Stimulated activated CD4-positive, alpha-beta T cell treated with anti-CD3 and anti-CD28 coated beads, TNF-alpha, amount 100 ng/mL, for 4 hours (primary cell): ENCODE measurements around the gene MYLK4.

Source experiments
- DNase-seq, 3 experiments: peaks; one replicate each; pipeline ENCODE4 v3.0.0-alpha.2; 2020; ENCODE audit warnings: low read depth in 3 of 3

The MYLK4 gene

DNA sequence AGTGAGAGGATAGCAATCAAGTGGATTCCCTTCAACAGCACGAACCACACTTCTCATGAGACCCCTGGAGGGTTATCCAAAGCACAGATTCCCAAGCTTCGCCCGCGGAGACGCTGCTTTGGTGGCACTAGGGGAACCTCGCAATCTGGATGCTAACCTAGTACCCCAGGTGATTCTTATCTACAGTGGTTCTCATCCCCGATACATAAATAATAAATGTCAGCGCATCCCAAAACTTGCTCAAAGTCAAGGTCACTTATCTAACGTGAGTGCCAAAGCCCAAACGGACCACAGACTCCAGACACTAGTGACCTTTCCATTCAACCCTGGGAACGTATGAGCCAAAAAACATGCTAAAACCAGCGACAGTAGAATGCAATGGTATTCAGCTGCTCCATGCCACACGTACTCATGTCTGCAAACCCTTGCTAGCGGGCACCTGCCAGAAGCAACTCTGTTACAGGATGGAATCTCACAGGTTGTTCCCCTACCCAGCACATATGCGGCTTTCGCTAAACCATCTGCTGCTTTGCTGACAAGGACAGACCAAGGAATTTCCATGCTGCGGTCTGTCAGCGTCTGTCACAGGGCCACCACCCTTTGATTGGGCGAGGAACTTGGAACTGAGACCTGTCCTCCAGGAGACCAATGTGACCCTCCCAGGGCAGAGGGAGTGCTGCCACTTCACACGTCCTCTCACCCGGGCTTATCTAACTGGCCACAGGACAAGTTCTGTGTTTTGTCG lies 16.8 kb downstream of the MYLK4 start:
- no peak for DNase-seq

DNA sequence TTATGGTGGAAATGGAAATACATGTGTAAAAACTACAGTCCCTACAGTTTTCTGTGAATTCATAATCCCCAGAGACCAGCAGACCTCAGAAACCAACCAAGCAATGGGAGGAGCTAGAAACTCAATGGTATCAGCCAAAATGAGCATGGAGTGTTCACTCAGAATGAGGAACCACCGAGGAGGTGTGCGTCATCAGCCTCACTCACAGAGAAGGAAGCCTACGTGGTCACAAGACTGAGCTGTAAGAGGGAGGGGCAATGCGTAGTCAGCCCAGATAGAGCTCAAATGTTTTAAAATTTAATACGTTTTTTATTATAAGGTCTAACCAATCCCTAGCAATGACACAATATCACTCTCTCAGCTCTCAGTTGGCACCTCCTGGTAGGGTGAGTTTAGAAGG lies 17.4 kb downstream of the MYLK4 start:
- peak in 1 of 3 experiments; percentile 2 for DNase-seq

DNA sequence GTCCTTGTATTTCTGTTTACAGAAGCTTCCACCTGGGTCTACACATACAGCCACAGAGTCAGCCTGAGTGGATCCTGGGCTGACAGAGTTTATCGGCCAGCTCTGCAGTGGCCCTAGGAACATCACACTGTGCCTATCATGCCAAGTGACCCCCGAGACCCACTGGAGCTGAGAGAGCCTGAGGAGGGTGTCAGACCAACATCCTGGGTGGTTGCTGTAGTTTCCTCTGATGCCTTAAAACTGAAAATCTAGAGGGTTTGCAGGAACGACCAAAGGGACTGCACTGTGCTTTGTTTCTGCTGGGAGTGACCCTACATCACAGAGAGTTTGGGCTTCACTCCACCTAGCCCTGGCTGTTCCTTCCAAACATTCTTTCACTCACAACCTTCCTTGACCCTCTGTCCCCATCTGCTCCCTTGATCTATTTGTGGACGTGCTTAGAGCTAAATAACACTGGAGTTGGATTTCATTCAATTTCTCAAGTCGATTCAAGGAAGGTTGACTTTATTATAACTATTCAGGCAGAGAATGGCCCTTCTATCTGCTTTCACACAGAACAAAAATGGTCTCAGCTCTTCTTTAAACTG lies 18.1 kb downstream of the MYLK4 start:
- DNase-seq: no peak

DNA sequence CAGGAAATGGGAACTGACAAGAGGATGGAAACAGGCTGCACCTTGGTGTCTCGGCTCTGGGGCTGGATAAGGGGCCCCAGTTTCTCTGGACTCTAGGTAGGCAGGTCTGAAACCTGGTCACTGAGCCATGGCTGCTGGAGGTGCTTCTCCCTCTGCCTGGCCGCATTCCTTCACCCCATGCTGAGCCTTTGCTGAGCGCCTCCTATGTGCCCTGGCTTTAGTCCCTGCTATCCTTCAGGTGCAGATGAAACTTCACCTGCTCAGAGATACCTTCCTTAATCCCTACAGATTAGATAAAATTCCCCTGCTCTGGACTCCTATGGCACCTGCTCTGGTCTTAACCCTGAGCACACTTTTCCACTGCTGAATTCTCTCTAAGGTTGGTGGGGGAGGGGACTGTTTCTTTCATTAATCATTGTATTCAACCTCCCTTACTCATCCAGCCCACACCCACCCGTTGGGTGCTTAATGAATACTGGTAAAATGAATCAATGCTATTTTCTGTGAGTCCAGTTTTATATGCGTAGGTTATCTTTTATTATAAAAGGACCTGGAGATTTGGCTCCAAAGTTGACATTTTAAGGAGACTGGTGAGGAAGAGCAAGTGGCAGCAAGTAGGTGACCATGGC lies 19.3 kb downstream of the MYLK4 start:
- no peak for DNase-seq

DNA sequence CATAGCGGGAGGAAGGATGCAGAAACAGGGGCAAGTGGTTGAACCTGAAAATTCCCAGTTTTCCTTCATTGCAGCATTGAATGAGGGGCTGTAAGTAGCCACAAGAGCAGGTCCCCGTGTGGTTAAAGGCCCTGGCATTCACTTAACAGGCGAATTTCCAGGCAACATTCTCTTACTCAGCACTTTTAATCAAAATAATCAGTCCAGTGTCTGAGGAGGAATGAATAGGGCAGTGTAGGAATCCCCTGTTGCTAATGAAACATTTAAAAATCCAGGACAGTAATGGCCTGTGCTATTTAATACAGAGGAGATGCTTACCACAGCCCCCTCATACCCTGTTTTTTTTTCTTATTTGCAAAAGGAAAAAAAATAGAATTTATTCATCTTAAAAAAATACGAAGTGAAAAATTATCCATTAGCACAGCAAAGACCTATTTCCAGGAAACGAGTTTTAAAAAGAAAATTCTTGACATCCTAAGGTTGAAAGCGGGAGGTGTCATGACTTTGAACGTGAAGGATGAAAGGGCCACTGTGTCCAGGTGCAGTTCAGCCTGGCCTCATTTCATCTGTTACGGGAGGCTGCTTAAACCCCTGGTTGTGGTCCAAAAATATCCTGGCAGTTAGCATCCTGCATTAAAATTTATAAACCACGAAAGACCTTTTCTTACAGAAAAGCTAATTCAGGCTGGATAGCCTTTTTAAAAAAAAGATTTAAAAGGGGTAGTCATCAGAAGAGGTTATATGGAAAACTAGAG lies 20.2 kb downstream of the MYLK4 start:
- no peak for DNase-seq

DNA sequence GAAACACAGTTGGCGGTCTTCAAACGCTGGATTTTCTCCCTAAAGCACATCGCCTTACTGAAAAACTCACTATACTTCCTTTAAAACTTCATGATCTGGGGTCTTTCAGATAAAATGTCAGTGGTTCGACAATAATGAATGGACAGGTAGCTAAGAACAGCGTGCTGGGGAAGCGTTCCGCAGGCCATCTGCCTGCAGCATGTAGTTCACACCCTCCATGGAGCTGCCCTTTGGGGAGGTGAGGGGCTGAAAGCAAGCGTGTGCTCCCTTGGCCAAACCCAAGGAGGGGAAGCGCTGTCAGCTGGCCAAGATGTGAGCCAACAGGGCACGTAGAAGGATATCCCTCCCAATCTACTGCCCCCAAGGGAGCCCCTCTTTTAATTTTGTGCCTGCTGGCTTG lies 20.8 kb downstream of the MYLK4 start:
- DNase-seq: no peak

DNA sequence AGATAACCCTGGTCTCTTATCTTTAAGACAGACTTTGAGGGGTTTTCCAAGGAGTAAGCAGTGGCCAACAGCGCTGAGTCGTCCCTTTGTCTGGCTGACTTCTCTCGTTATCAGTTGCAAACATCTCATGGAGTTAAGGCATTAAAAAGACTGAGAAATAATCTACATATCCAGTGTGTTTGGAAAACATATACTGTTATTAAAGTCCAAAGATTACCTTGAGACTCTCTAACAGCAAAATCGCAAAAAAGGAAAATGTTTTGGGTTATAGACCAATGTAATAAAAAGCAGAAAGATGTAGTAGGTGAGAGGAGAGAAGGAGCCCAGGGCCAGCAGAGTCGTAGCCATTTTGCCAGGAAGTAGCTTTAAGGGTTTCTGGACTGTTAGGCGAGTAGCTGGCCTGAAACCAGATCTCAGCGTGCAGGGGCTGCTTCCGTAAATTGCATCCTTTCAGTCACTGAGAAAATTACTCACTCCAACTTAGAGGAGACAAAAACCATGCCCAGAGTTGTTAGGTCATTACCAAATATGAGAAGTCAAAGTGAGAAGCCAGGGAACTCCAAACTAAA lies 24.6 kb downstream of the MYLK4 start:
- no peak for DNase-seq

DNA sequence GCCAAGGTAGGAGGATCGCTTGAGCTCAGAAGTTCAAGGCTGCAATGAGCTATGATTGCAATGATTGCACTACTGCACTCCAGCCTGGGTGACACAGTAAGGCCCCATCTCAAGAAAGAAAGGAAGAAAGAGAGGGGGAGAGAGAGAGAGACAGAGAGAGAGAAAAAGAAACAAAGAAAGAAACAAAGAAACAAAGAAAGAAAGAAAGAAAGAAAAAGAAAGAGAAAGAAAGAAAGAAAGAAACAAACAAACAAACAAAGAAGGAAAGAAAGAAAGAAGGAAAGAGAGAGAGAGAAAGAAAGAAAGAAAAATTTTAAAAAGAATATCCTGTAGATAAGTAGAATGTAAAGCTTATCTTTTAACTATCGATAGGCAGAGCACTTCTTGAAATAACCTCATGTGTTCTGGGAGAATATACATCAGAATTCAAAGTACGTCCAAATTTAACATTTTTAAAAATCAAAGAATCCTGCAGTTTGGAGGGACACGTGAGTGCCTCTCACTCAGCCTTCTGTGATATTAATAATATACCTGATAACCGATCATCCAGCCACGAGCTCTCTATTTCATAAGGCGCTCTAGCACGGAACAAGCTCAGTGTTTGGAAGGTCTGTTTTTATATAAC lies 25.2 kb downstream of the MYLK4 start:
- no peak for DNase-seq

DNA sequence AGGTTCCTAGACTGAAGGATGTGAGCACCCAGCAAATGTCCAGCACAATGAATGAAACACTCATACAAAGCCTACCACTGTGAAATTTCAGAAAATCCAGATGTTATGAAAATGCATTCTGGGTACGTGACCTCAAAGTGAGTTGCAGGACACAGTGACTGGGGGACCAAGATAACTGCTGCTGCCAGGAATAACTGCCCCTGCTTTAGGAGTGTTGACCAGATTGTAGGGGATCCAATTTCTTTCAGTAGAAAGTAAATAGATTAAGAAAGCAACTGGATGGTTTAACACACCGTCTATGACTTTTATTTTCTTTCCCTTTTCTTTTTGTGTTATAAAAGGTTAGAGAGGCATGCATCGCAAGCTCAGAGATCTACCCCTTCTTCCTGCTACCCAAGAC lies 29.5 kb downstream of the MYLK4 start:
- no peak for DNase-seq

DNA sequence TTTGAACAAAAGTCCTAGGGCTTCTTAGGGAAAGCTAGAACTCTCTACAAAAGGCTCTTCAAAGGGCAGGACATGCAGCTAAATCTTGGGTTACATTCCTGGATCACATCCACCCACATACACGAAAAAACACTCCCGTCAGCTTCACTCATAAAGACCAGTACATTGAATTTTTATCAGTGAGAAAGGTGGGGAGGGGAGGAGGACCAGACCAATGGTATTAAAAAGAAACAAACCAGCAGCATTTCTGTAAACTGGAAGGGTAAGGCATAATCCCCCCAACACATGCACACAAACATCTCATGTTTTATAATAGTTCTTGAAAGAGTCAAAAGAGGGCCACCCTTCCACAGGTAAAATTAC lies 31.6 kb downstream of the MYLK4 start:
- no peak for DNase-seq

DNA sequence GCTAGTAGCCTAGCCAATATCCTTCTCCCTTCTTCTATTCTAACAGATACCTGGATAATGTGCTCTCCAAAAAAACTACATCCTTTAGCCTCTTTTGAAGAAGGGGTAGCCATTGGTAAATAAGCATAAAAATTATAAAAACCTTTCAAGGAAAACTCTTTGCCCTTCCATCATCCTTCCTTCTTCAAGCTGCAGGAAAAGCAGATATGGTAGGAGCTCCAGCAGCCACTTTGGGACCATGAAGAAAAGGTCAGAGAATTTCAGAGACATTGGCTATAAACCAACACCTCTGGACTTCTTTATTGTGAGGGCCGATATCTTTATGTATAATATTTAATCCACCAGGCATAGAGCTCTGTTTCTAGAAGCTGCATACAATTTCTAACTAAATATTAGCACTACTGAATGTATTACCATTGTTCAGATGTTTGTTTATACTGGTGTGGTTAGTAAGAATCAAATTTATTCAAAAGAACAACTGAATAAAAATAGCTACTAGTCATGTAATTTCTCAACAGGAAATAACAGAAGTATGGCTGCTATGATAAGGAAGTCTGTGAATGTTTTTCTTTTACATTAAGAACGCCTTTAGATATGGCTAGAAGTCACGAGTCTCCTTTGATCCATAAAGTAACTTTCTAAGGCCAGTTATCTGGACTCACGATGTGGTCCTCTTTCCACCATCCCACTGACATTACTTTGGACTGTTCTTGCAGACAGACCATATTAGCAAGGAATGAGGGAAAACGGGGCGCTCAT lies 32.2 kb downstream of the MYLK4 start:
- DNase-seq: no peak

DNA sequence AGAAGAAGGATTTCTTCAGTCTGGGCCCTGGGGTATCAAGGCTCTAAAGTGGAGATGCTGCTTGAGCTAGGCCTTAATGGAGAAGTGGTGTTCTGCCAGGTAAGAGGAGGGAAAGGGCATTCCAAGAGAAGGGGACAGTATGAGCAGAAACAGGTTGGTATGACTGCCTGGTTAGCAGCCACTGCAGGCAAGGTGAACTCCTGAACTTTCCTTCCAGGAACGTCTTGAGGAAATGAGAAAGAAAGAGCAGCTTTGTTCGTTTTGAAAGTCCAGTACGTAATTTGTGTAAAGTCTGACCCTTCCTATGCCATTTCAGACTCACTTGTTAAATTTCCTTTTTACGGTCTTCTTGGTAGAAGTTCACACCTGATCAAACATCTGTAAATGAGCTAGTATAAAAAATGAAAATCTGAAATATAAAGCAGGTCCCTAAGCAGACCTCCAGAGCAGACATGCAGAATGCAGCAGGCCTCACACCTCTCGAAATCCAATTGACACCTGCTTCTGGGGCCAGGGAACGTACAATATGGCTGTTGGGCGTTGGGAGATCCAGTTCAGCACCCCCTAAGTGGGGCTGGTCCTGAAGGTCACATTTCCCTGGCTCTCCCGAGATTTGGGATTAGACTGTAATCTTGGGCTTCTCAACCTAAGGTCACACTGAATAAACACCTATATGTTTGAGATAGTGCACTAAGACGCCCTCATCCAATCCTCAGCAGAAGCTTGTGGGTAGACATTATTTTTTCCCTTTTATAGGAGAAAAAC lies 33.6 kb downstream of the MYLK4 start:
- DNase-seq: no peak

DNA sequence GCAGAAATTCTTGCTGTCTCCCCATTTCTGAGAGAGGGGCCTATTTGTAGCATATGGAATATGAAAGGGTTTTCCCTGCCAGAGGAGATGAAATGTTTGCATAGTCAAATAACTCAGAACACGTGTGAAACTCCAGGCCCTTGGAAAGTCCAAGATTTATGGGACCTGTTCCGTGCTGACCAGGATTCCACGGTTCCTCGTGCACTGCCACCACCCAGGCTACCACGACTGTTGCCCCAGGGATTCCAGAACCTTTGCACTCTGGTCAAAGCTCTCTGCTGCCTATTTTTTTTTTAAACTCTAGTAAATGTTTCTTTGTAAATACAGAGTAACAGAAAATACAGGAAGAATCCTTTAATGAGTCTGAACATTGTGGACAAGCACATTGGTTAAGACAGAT lies 35.0 kb downstream of the MYLK4 start:
- no peak for DNase-seq

DNA sequence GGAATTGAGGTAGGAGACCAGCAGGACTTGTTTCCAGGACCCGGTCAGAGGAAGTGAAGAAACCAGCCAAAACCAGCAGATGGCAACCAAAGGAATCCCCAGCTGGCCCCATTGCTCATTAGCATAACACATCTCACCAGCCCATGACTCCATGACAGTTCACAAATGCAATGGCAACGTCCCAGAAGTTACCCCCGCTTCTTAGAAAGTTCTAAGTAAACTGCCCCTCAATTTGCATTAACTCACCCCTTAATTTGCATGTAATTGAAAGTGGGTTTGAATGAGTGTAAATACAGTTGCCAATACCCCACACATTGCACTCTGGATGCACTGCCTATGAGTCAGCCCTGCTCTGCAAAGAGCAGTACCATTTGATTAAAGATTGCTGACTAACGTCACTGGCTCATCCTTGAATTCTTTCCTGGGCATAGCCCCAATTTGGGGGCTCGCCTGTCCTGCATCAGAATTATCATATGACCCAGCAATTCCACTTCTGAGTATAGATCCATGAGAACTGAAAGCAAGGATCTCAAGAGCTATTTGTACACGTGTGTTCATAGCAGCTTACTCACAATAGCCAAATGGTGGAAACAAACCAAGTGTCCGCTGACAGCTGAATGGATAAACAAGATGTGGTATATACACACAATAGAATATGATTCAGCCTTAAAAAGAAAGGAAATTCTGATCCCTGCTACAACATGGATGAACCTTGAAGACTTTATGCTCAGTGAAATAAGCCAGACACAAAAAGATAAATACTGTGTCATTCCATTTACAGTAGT lies 36.4 kb downstream of the MYLK4 start:
- no peak for DNase-seq

DNA sequence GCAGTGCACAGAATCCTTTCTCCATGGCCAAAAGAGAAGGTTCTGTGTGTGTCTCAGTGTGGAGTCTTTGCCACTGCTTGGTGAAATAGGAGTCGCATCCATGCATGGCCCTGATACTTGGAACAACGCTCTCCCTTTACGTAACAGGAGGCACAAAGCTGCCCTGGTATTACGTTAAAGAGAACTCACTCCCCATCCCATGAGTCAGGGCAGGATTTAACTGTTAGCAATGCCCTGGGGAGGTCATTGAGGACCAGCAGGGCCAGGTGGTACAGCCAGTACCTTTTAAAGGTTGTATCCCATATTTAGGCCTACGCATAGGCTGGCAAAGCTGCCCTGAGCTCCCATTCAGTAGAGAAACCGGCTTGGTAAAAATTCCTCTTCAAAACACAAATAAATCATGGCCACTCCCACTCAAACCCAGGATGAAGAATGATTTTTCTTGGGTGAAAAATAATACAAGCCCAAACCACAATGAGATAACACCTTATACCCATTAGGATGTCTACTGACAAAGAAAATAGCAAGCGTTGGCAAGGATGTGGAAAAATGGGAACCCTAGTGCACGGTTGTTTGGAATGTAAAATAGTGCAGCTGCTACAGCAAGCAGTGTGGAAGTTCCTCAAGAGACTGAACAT lies 37.1 kb downstream of the MYLK4 start:
- DNase-seq: no peak

DNA sequence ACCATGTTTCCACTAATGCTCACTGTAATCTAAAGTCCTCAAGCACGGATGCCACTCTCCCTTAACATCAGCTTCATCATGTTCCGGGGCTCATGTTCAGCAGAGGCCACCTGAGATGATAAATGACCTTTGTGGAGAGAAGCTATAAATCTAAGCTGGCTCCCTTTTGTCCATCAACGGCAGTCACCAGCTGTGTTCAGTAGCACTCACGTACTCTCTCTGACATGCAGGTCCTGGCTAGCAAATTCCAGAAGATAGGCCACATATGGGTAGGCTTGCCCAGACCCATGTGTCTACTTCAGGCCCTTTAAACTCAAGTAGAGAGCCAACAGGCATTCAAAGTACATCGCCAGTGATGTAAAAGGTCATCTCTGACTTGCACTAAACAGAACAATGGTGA lies 38.6 kb downstream of the MYLK4 start:
- no peak for DNase-seq

DNA sequence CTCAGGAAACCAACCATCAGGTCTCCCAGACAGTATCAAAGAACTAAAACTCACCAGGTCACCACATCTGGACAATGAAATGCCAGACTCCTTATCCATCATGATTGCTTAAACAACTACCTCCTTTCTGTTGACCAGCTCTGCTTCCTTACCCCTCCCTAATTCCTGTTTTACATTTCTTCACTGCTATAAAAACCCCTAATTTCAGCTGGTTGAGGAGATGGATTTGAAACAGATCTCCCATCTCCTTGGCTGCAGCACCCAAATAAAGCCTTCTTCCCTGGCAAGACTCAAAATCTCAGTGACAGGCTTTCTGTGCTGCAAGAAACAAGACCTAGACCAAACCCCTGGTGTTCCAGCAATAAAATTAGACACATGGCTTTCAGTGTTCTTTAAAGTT lies 40.3 kb downstream of the MYLK4 start:
- DNase-seq: no peak

DNA sequence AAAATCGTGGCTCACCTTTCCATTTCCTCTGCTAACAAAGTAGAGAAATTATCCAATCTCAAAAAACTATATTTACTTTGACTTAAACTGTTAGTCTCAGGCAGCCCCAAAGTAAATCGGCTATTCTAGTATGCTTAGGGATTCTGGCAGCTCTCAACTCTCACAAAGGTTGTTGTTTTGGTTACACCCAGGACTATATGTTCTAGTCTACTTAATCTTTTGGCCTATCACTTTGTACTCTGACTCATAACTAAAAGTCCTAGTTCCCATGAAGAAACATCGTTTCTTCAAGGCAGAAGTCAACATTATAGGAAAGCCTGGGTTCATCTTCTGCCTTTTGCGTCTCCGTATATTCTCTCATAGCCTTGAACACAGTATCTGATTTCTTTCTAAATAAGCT lies 42.3 kb downstream of the MYLK4 start:
- DNase-seq: no peak

DNA sequence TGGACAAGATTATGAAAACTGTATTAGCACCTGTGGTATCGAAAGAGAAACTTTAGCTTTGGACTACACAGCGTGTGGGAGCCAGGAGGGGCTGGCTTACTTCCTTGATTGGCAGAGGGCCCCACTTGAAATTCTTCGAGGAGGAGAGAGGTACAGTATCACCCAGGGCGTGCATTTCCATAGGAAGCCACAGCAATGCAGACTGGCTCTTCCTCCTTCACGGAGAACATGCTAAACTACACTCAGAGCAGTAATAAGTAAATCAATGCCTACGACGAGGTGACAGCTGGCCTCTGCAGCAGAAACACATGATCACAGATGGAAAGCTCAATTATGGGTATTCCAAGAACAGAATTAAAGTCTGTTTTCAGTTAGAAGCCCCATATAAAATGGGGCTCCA lies 44.2 kb downstream of the MYLK4 start:
- no peak for DNase-seq
